ENCODE results near the gene KDM3B. TPM values are rescaled to one million over a fixed set of nuclear protein-coding genes. Genes with fewer than 3 reads are reported as not detected.

Gene KDM3B
- total RNA-seq, 2 donors from 2014 or later = 61.2 to 85.1 TPM

- H3K27ac ChIP-seq = no peak overlapping the region
- H3K9me3 ChIP-seq = no peaks in the 10 kb centered on the region
- intact Hi-C loops (cut with DNase I) = no loop called here
- no peaks in the 10 kb centered on the region for H3K36me3 ChIP-seq
- H3K27me3 ChIP-seq (replicated peaks; ENCODE audit: insufficient read depth) = no peaks in the 10 kb centered on the region
- 91% methylated on average over 14 of the region's 14 CpGs for WGBS
- peaks cover 3% of the 10 kb centered on the region for H3K4me1 ChIP-seq (replicated peaks)
- DNase-seq (ENCODE audit: low spot score) = no peak
- peak overlapping the region in 1 of 2 donors; percentile 97 for H3K4me3 ChIP-seq
- TF ChIP-seq POLR2AphosphoS5 (IDR thresholded peaks at IDR 0.05) = no peak
- no peak for TF ChIP-seq CTCF (IDR thresholded peaks at IDR 0.05)
- TF ChIP-seq POLR2A (IDR thresholded peaks at IDR 0.05) = no peak
These were observed 115.2 kb downstream of the KDM3B start for GRCh38 chr5:138467711-138468132.

DNA sequence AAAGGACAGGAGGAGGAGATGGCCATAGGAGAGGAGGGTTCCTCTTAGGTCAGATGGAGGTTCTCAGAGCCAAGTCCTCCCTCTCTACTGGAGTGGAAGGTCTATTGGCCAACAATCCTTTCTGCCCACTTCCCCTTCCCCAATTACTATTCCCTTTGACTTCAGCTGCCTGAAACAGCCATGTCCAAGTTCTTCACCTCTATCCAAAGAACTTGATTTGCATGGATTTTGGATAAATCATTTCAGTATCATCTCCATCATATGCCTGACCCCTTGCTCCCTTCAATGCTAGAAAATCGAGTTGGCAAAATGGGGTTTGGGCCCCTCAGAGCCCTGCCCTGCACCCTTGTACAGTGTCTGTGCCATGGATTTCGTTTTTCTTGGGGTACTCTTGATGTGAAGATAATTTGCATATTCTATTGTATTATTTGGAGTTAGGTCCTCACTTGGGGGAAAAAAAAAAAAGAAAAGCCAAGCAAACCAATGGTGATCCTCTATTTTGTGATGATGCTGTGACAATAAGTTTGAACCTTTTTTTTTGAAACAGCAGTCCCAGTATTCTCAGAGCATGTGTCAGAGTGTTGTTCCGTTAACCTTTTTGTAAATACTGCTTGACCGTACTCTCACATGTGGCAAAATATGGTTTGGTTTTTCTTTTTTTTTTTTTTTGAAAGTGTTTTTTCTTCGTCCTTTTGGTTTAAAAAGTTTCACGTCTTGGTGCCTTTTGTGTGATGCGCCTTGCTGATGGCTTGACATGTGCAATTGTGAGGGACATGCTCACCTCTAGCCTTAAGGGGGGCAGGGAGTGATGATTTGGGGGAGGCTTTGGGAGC lies 115.9 kb downstream of the KDM3B start:
- Histone ChIP-seq H3K27ac (no peak overlapping the region), H3K4me1 (replicated peaks) (peaks cover under 1% of the 10 kb centered on the region), H3K27me3 (replicated peaks; ENCODE audit: insufficient read depth) (no peaks in the 10 kb centered on the region), H3K4me3 (no peak overlapping the region), H3K36me3 (no peaks in the 10 kb centered on the region), H3K9me3 (no peaks in the 10 kb centered on the region)
- TF ChIP-seq POLR2AphosphoS5 (IDR thresholded peaks at IDR 0.05) = no peak
- TF ChIP-seq POLR2A (IDR thresholded peaks at IDR 0.05) = no peak
- no peak for TF ChIP-seq CTCF (IDR thresholded peaks at IDR 0.05)
- WGBS = 87% methylated on average over 7 of the region's 7 CpGs
- DNase-seq (ENCODE audit: low spot score) = no peak
- intact Hi-C loops (cut with DNase I) = no loop called here

- Histone ChIP-seq H3K36me3 (no peaks in the 10 kb centered on the region), H3K9me3 (no peaks in the 10 kb centered on the region), H3K27me3 (replicated peaks; ENCODE audit: insufficient read depth) (no peaks in the 10 kb centered on the region), H3K27ac (no peak overlapping the region), H3K4me3 (no peak overlapping the region), H3K4me1 (replicated peaks) (no peaks in the 10 kb centered on the region)
- WGBS = 80% methylated on average over 8 of the region's 8 CpGs
- intact Hi-C loops (cut with DNase I) = no loop called here
- no peak for TF ChIP-seq POLR2A (IDR thresholded peaks at IDR 0.05)
- TF ChIP-seq CTCF (IDR thresholded peaks at IDR 0.05) = no peak
- no peak for TF ChIP-seq POLR2AphosphoS5 (IDR thresholded peaks at IDR 0.05)
- DNase-seq (ENCODE audit: low spot score) = no peak
These were observed 116.6 kb downstream of the KDM3B start for GRCh38 chr5:138468966-138469539.

GRCh38 chr5:138469540-138470321 lies 117.2 kb downstream of the KDM3B start:
- no peaks in the 10 kb centered on the region for H3K27me3 ChIP-seq (replicated peaks; ENCODE audit: insufficient read depth)
- intact Hi-C loops (cut with DNase I) = no loop called here
- H3K4me3 ChIP-seq = no peak overlapping the region
- H3K27ac ChIP-seq = peak overlapping the region; percentile 4 to 36
- WGBS = 58% methylated on average over 8 of the region's 8 CpGs
- TF ChIP-seq POLR2AphosphoS5 (IDR thresholded peaks at IDR 0.05) = peak; percentile 7
- TF ChIP-seq CTCF (IDR thresholded peaks at IDR 0.05) = no peak
- H3K4me1 ChIP-seq (replicated peaks) = no peaks in the 10 kb centered on the region
- no peaks in the 10 kb centered on the region for H3K36me3 ChIP-seq
- H3K9me3 ChIP-seq = no peaks in the 10 kb centered on the region
- no peak for DNase-seq (ENCODE audit: low spot score)

Data from prostate gland (tissue), 2 donors.